ENCODE data around the gene DCAF5. TPM values are rescaled to one million over a fixed set of nuclear protein-coding genes. Genes with fewer than 3 reads are reported as not detected.
"Not testable (repeated sequence)": the region's sequence is repeated elsewhere in the genome, so short reads cannot be mapped to it uniquely, and the experiment has no call there.

DCAF5 gene
- total RNA-seq, 1 donor from 2014 or later = 54.9 TPM

GRCh38 chr14:69036757-69037506 lies 116.0 kb downstream of the DCAF5 start:
- no peaks in the 10 kb centered on the region for H3K36me3 Mint-ChIP-seq
- TF ChIP-seq CTCF (conservative IDR thresholded peaks at IDR 0.05) = no peak
- no peaks in the 10 kb centered on the region for H3K9me3 Mint-ChIP-seq
- H3K27me3 Mint-ChIP-seq = peaks cover 6% of the 10 kb centered on the region
- no peak overlapping the region for H3K4me3 Mint-ChIP-seq
- peaks cover 29% of the 10 kb centered on the region for H3K4me1 Mint-ChIP-seq (ENCODE audit: unreplicated experiment)
- peak overlapping the region; percentile 20 for H3K27ac Mint-ChIP-seq
- DNase-seq (ENCODE audit: extremely low spot score, unreplicated experiment) = no peak

GRCh38 chr14:69034612-69035262 lies 118.2 kb downstream of the DCAF5 start:
- H3K9me3 Mint-ChIP-seq = no peaks in the 10 kb centered on the region
- no peak overlapping the region for H3K4me3 Mint-ChIP-seq
- H3K27me3 Mint-ChIP-seq = peaks cover 6% of the 10 kb centered on the region

GRCh38 chr14:69027242-69027913 lies 125.5 kb downstream of the DCAF5 start:
- TF ChIP-seq CTCF (conservative IDR thresholded peaks at IDR 0.05) = no peak
- Mint-ChIP-seq H3K4me1 (ENCODE audit: unreplicated experiment) (no peaks in the 10 kb centered on the region), H3K36me3 (no peaks in the 10 kb centered on the region), H3K9me3 (no peaks in the 10 kb centered on the region), H3K4me3 (no peak overlapping the region), H3K27ac (no peak overlapping the region), H3K27me3 (peaks cover 3% of the 10 kb centered on the region)
- DNase-seq (ENCODE audit: extremely low spot score, unreplicated experiment) = no peak

More at GRCh38 chr14:69034612-69035262, 118.2 kb downstream of the DCAF5 start:
- H3K36me3 Mint-ChIP-seq = no peaks in the 10 kb centered on the region
- H3K4me1 Mint-ChIP-seq (ENCODE audit: unreplicated experiment) = peaks cover 22% of the 10 kb centered on the region
- no peak for TF ChIP-seq CTCF (conservative IDR thresholded peaks at IDR 0.05)
- H3K27ac Mint-ChIP-seq = no peak overlapping the region
- no peak for DNase-seq (ENCODE audit: extremely low spot score, unreplicated experiment)

- H3K4me1 Mint-ChIP-seq (ENCODE audit: unreplicated experiment) = no peaks in the 10 kb centered on the region
- no peak overlapping the region for H3K4me3 Mint-ChIP-seq
- no peaks in the 10 kb centered on the region for H3K36me3 Mint-ChIP-seq
- no peak for TF ChIP-seq CTCF (conservative IDR thresholded peaks at IDR 0.05)
- no peak overlapping the region for H3K27ac Mint-ChIP-seq
- DNase-seq (ENCODE audit: extremely low spot score, unreplicated experiment) = no peak
- peaks cover 3% of the 10 kb centered on the region for H3K27me3 Mint-ChIP-seq
- H3K9me3 Mint-ChIP-seq = no peaks in the 10 kb centered on the region
Measured at GRCh38 chr14:69023035-69023434, 129.9 kb downstream of the DCAF5 start.

GRCh38 chr14:69022093-69022492 lies 130.8 kb downstream of the DCAF5 start:
- DNase-seq (ENCODE audit: extremely low spot score, unreplicated experiment); H3K27ac Mint-ChIP-seq; H3K36me3 Mint-ChIP-seq; H3K4me3 Mint-ChIP-seq; H3K4me1 Mint-ChIP-seq (ENCODE audit: unreplicated experiment); H3K27me3 Mint-ChIP-seq; H3K9me3 Mint-ChIP-seq: not testable (repeated sequence)

- no peaks in the 10 kb centered on the region for H3K36me3 Mint-ChIP-seq
- no peak overlapping the region for H3K27ac Mint-ChIP-seq
- DNase-seq (ENCODE audit: extremely low spot score, unreplicated experiment) = no peak
- H3K4me3 Mint-ChIP-seq = no peak overlapping the region
- no peaks in the 10 kb centered on the region for H3K9me3 Mint-ChIP-seq
- no peaks in the 10 kb centered on the region for H3K27me3 Mint-ChIP-seq
- H3K4me1 Mint-ChIP-seq (ENCODE audit: unreplicated experiment) = peaks cover 12% of the 10 kb centered on the region
- TF ChIP-seq CTCF (conservative IDR thresholded peaks at IDR 0.05) = no peak
Measured at GRCh38 chr14:69017706-69018105, 135.2 kb downstream of the DCAF5 start.

All from type B pancreatic cell (in vitro differentiated cells).